GM12878 (cell line): ENCODE results near the gene IFNAR1. TPM values are rescaled to one million over a fixed set of nuclear protein-coding genes. Genes with fewer than 3 reads are reported as not detected.

Source experiments
- ATAC-seq: fragments of 200-7000 bp; cut with Tn5 transposase; 3 replicates; pipeline ENCODE4 v1.9.1; 2020; ENCODE audit warnings: mild to moderate bottlenecking, moderate library complexity
- BruUV-seq: library from RNA; stranded (reverse); fragments of 400-500 nt; replicated peaks from 2 replicates; lab custom pipeline; 2021; lab: Mats Ljungman, UMichigan
- CTCF ChIA-PET: fragments of 300-600 bp; sonication (Branson Sonifier 250); formaldehyde crosslinking; extraction: SDS; loops from one replicate; lab custom pipeline; 2021; ENCODE audit warnings: inconsistent platforms; lab: Yijun Ruan, JAX
- POLR2A ChIA-PET: fragments of 350-600 bp; formaldehyde crosslinking; extraction: SDS; loops from one replicate; lab custom pipeline; 2021; ENCODE audit warnings: inconsistent platforms; lab: Charles Lee
- RAD21 ChIA-PET: fragments of 300-600 bp; sonication (Branson Sonifier 250); formaldehyde crosslinking; loops from one replicate; lab custom pipeline; 2023; ENCODE audit warnings: antibody characterized with exemption; ENCODE audit not compliant: unreplicated experiment; lab: Charles Lee
- SMC1A ChIA-PET: fragments of 300-600 bp; sonication (Branson Sonifier 250); formaldehyde crosslinking; loops from one replicate; lab custom pipeline; 2023; ENCODE audit not compliant: unreplicated experiment, uncharacterized antibody; lab: Charles Lee
- DNase-seq: peaks from one replicate; pipeline ENCODE4 v3.0.0-alpha.2; 2011; ENCODE audit warnings: low read depth, low spot score
- FAIRE-seq: peaks from 3 replicates; lab custom pipeline; 2011; peaks lifted over from hg19 to GRCh38; lab: Jason Lieb, UNC
- H2AFZ ChIP-seq: 2 replicates; pipeline ENCODE4 v1.6.0; 2011; ENCODE audit warnings: low read depth, low read length, control low read depth; ENCODE audit not compliant: control insufficient read depth
- H3K27ac ChIP-seq: 2 replicates; pipeline ENCODE4 v1.5.1; 2011; ENCODE audit warnings: control low read depth; ENCODE audit not compliant: control insufficient read depth, insufficient read depth
- H3K27me3 ChIP-seq, 2 experiments: replicated peaks in 1 of 2; 2 replicates each; pipeline versions ENCODE4 v1.6.0 to v1.6.1; 2011; ENCODE audit warnings: low read length in 1 of 2; ENCODE audit not compliant: control insufficient read depth in 2 of 2, insufficient read depth in 2 of 2
- H3K36me3 ChIP-seq, 2 experiments: 2 replicates each; pipeline ENCODE4 v1.5.1; 2011; ENCODE audit warnings: low read length in 1 of 2; ENCODE audit not compliant: control insufficient read depth in 2 of 2, insufficient read depth in 2 of 2
- H3K4me1 ChIP-seq: 2 replicates; pipeline ENCODE4 v1.6.1; 2011; ENCODE audit warnings: mild to moderate bottlenecking, low read length, moderate library complexity, mixed read lengths; ENCODE audit not compliant: control insufficient read depth, insufficient read depth
- H3K4me2 ChIP-seq: 2 replicates; pipeline ENCODE4 v1.6.0; 2011; ENCODE audit warnings: control low read depth; ENCODE audit not compliant: control insufficient read depth, insufficient read depth
- H3K4me3 ChIP-seq: fragments of 200-600 bp; sonication (generic); 2 replicates; pipeline ENCODE4 v1.5.1; 2016
- H3K79me2 ChIP-seq: 2 replicates; pipeline ENCODE4 v1.6.0; 2011; ENCODE audit warnings: low read length; ENCODE audit not compliant: control insufficient read depth, insufficient read depth
- H3K9ac ChIP-seq: 2 replicates; pipeline ENCODE4 v1.8.0; 2011; ENCODE audit warnings: low read length, control low read depth, mixed read lengths; ENCODE audit not compliant: control insufficient read depth, insufficient read depth
- H3K9me3 ChIP-seq: replicated peaks from 3 replicates; pipeline ENCODE4 v1.5.1; 2011; ENCODE audit warnings: mild to moderate bottlenecking, low read length; ENCODE audit not compliant: control insufficient read depth, insufficient read depth
- H4K20me1 ChIP-seq: 2 replicates; pipeline ENCODE4 v1.6.0; 2011; ENCODE audit not compliant: control insufficient read depth, insufficient read depth
- NBN ChIP-seq: fragments of 450-650 bp; IDR thresholded peaks from 2 replicates; pipeline ENCODE4 v1.6.1; 2016
- RCOR1 ChIP-seq: conservative IDR thresholded peaks from 2 replicates; pipeline ENCODE4 v1.6.1; 2012; ENCODE audit warnings: low read depth, low read length, improper control_type of control experiment
- ZNF274 ChIP-seq: IDR thresholded peaks from one replicate; pipeline ENCODE4 v1.8.0; 2011; ENCODE audit not compliant: insufficient read length, insufficient read depth
- WGBS: methylation state at CpG from one replicate; pipeline ENCODE4 v1.1.6; 2016; ENCODE audit warnings: low lambda C conversion rate; ENCODE audit not compliant: insufficient replicate concordance, insufficient coverage; ENCODE audit errors: missing lambda C conversion rate; 5-methylcytosine and 5-hydroxymethylcytosine counted together
- in situ Hi-C: fragments of 300-500 bp; cut with MboI; formaldehyde crosslinking; loops from 9 replicates; pipeline ENCODE4 v1.14.3; 2018; ENCODE audit warnings: mixed read lengths
- intact Hi-C: fragments of 100-400 bp; cut with micrococcal nuclease; formaldehyde crosslinking; loops from one replicate; pipeline ENCODE4 v1.14.2; 2022; ENCODE audit not compliant: unreplicated experiment
- polyA plus RNA-seq, 11 experiments: library from polyadenylated mRNA; depleted of rRNA in 4 of 11; unstranded in 6 of 11; stranded (reverse) in 5 of 11; fragments of >200 nt; fragmentation: Nextera tagmentation in 4 of 11; fragmentation: Illumina TruSeq in 1 of 11; extraction: Ambion mirVana in 4 of 11; extraction: Trizol in 1 of 11; gene quantifications; 1 replicate in 1 of 11; 2 replicates in 10 of 11; pipeline versions ENCODE4 v1.2.1 to v1.2.3, GENCODE V29; 2011 to 2016; ENCODE audit warnings: inconsistent platforms in 2 of 11, missing spikeins in 2 of 11, low read depth in 1 of 11
- total RNA-seq, 4 experiments: library from RNA; depleted of rRNA in 3 of 4; stranded (reverse); fragments of >200 nt in 3 of 4; fragmentation: Illumina TruSeq in 1 of 4; extraction: Trizol in 1 of 4; gene quantifications; 2 replicates each; pipeline versions ENCODE4 v1.2.1 to v1.2.3, GENCODE V29; 2013 to 2021
- TF ChIP-seq, protein P1 (sequence below): fragments of 450-650 bp; IDR thresholded peaks from 2 replicates; pipeline ENCODE4 v1.6.1; 2016; ENCODE audit warnings: mild to moderate bottlenecking, moderate library complexity, borderline replicate concordance
- TF ChIP-seq, protein P2 (sequence below): fragments of 450-650 bp; formaldehyde crosslinking; IDR thresholded peaks from 2 replicates; pipeline ENCODE4 v1.4.0; 2020; ENCODE audit warnings: mild to moderate bottlenecking, moderate library complexity

The IFNAR1 gene
- total and polyA plus RNA-seq, 10 of the 15 experiments (the other 5 are each of a cell fraction or from before 2014, with no cell fraction given) = 12.0 to 62.4 (median 24.6) TPM

DNA sequence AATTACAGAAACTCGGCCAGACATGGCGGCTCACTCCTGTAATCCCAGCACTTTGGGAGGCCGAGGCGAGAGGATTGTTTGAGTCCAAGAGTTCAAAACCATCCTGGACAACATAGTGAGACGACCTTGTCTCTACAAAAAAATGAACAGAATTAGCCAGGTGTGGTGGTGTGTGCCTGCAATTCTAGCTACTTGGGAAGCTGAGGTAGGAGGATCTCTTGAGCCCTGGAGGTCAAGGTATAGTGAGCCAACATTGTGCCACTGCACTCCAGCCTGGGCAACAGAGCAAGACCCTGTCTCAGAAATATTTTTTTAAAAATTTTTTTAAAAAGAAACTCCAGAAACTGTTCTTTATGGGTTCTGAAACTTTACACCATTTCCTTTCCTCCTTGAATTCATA is 40.1 kb downstream of the IFNAR1 start:
- Histone ChIP-seq H3K9me3 (peaks cover 19% of the 10 kb centered on the region), H3K36me3 (no peaks in the 10 kb centered on the region), H3K79me2 (no peaks in the 10 kb centered on the region), H3K4me1 (peaks cover 24% of the 10 kb centered on the region), H2AFZ (no peak overlapping the region), H3K27ac (no peak overlapping the region), H3K27me3 (no peaks in the 10 kb centered on the region), H4K20me1 (no peaks in the 10 kb centered on the region), H3K4me3 (no peak overlapping the region), H3K4me2 (no peak overlapping the region), H3K9ac (no peak overlapping the region)
- ChIA-PET SMC1A (interaction anchor here (1.2 to 2.1 kb wide), 3 partner anchors 16 to 165 kb away, joined by 4 to 6 read pairs (median 6); no protein-coding TSS in a partner anchor), RAD21 (no interaction called here), CTCF (interaction anchor here (1.0 to 7.6 kb wide), 4 partner anchors 12 to 168 kb away, joined by 3 to 182 read pairs (median 6); no protein-coding TSS in a partner anchor), POLR2A (interaction anchor here (1.1 kb wide), 1 partner anchor 11 kb away, joined by 3 read pairs; no protein-coding TSS in a partner anchor)
- intact Hi-C loops = loop anchor here (5.0 kb wide), 2 partner anchors 42 to 98 kb away; partner anchors contain the start of gene IL10RB
- WGBS = 98% methylated on average over 5 of the region's 5 CpGs
- no peak for DNase-seq
- no peak for ATAC-seq
- TF ChIP-seq RCOR1 (no peak), ZNF274 (no peak)
- no TSS peak for BruUV-seq
- in situ Hi-C loops = no loop called here
- FAIRE-seq = no peak

DNA sequence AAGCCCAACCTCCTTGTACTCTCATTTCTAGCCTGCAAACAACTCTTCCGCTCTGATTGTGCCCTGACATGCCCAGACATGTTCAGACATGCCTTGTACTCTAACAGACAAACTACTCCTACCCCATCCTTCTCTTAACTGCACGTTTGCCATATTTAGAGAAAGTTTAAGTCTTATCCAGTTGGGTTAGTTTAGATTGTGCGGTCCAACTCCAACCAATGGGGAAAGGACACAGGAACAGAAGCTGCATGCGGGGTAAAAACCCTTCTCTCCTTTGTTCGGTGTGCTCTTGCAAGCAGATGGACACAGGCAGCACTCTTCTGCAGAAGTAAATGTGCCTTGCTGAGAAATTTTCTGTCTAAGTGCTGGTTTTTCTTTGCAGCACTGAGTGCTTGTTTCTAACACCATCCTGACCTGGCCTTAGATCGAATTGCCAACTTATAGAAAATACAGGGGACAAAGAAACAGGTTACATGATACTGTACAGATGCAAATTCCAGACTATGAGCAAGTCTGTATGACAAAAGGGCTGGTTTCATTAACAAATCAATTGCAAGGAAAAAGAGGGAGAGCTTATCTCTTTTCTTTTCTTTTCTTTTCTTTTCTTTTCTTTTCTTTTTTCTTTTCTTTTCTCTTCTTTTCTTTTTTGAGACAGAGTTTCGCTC is 42.7 kb downstream of the IFNAR1 start:
- Histone ChIP-seq H4K20me1 (no peaks in the 10 kb centered on the region), H3K9me3 (peaks cover 24% of the 10 kb centered on the region), H3K4me3 (no peak overlapping the region), H2AFZ (no peak overlapping the region), H3K4me2 (no peak overlapping the region), H3K9ac (no peak overlapping the region), H3K36me3 (no peaks in the 10 kb centered on the region), H3K27me3 (no peaks in the 10 kb centered on the region), H3K27ac (no peak overlapping the region), H3K4me1 (peaks cover 5% of the 10 kb centered on the region; the same call in 1 of the 2 replicates), H3K79me2 (no peaks in the 10 kb centered on the region)
- ChIA-PET RAD21 (interaction anchor here (0.7 to 1.9 kb wide), 2 partner anchors 77 to 170 kb away, joined by 3 to 6 read pairs; no protein-coding TSS in a partner anchor), POLR2A (interaction anchor here (1.4 kb wide), 1 partner anchor 43 kb away, joined by 5 read pairs; the partner anchor contains the start of gene IFNAR1), SMC1A (interaction anchor here (0.9 to 2.1 kb wide), 4 partner anchors 15 to 170 kb away, joined by 3 to 6 read pairs (median 4); no protein-coding TSS in a partner anchor), CTCF (interaction anchor here (1.0 to 4.6 kb wide), 3 partner anchors 8 to 171 kb away, joined by 3 to 29 read pairs (median 12); no protein-coding TSS in a partner anchor)
- DNase-seq (no peak), FAIRE-seq (no peak), ATAC-seq (no peak)
- BruUV-seq = no TSS peak
- in situ Hi-C loops (no loop called here), intact Hi-C loops (no loop called here)
- 66% methylated on average over 6 of the region's 7 CpGs for WGBS
- TF ChIP-seq NBN = no peak
- TF ChIP-seq, protein P1, sequence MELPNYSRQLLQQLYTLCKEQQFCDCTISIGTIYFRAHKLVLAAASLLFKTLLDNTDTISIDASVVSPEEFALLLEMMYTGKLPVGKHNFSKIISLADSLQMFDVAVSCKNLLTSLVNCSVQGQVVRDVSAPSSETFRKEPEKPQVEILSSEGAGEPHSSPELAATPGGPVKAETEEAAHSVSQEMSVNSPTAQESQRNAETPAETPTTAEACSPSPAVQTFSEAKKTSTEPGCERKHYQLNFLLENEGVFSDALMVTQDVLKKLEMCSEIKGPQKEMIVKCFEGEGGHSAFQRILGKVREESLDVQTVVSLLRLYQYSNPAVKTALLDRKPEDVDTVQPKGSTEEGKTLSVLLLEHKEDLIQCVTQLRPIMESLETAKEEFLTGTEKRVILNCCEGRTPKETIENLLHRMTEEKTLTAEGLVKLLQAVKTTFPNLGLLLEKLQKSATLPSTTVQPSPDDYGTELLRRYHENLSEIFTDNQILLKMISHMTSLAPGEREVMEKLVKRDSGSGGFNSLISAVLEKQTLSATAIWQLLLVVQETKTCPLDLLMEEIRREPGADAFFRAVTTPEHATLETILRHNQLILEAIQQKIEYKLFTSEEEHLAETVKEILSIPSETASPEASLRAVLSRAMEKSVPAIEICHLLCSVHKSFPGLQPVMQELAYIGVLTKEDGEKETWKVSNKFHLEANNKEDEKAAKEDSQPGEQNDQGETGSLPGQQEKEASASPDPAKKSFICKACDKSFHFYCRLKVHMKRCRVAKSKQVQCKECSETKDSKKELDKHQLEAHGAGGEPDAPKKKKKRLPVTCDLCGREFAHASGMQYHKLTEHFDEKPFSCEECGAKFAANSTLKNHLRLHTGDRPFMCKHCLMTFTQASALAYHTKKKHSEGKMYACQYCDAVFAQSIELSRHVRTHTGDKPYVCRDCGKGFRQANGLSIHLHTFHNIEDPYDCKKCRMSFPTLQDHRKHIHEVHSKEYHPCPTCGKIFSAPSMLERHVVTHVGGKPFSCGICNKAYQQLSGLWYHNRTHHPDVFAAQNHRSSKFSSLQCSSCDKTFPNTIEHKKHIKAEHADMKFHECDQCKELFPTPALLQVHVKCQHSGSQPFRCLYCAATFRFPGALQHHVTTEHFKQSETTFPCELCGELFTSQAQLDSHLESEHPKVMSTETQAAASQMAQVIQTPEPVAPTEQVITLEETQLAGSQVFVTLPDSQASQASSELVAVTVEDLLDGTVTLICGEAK = 0 out of 2 replicates have a peak, but pooled peaks have one; percentile 15
- TF ChIP-seq, protein P2, sequence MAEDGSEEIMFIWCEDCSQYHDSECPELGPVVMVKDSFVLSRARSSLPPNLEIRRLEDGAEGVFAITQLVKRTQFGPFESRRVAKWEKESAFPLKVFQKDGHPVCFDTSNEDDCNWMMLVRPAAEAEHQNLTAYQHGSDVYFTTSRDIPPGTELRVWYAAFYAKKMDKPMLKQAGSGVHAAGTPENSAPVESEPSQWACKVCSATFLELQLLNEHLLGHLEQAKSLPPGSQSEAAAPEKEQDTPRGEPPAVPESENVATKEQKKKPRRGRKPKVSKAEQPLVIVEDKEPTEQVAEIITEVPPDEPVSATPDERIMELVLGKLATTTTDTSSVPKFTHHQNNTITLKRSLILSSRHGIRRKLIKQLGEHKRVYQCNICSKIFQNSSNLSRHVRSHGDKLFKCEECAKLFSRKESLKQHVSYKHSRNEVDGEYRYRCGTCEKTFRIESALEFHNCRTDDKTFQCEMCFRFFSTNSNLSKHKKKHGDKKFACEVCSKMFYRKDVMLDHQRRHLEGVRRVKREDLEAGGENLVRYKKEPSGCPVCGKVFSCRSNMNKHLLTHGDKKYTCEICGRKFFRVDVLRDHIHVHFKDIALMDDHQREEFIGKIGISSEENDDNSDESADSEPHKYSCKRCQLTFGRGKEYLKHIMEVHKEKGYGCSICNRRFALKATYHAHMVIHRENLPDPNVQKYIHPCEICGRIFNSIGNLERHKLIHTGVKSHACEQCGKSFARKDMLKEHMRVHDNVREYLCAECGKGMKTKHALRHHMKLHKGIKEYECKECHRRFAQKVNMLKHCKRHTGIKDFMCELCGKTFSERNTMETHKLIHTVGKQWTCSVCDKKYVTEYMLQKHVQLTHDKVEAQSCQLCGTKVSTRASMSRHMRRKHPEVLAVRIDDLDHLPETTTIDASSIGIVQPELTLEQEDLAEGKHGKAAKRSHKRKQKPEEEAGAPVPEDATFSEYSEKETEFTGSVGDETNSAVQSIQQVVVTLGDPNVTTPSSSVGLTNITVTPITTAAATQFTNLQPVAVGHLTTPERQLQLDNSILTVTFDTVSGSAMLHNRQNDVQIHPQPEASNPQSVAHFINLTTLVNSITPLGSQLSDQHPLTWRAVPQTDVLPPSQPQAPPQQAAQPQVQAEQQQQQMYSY (CRISPR knock-in tag) = no peak
